OCI-LY1 (cell line): Measurements from ENCODE around the gene MX1.

Experiments
- H2AFZ ChIP-seq: fragments of 200-600 bp; sonication (generic), shearing (Covaris generic); 2 replicates; pipeline ENCODE4 v1.6.0; 2014; ENCODE audit warnings: antibody characterized with exemption, mild to moderate bottlenecking, low read length
- H3F3A ChIP-seq: fragments of 200-600 bp; sonication (generic), shearing (Covaris generic); 2 replicates; pipeline ENCODE4 v1.6.0; 2014; ENCODE audit warnings: mild to moderate bottlenecking, antibody characterized with exemption, low read length, moderate library complexity; ENCODE audit not compliant: insufficient read depth
- H3K27ac ChIP-seq: fragments of 200-600 bp; sonication (generic); 2 replicates; pipeline ENCODE4 v1.5.1; 2014; ENCODE audit warnings: low read length, mixed run types, mild to moderate bottlenecking, low read depth; ENCODE audit not compliant: poor library complexity, severe bottlenecking
- H3K27me3 ChIP-seq: fragments of 200-600 bp; sonication (generic); 2 replicates; pipeline ENCODE4 v1.6.0; 2014; ENCODE audit warnings: antibody characterized with exemption, mild to moderate bottlenecking, low read length, moderate library complexity; ENCODE audit not compliant: insufficient read depth
- H3K36me3 ChIP-seq: fragments of 200-600 bp; sonication (generic); 2 replicates; pipeline ENCODE4 v1.6.1; 2014; ENCODE audit warnings: mild to moderate bottlenecking, antibody characterized with exemption, low read length, moderate library complexity, mixed read lengths; ENCODE audit not compliant: insufficient read depth
- H3K4me1 ChIP-seq: fragments of 200-600 bp; sonication (generic); 2 replicates; pipeline ENCODE4 v1.5.1; 2014; ENCODE audit warnings: mild to moderate bottlenecking, low read length, moderate library complexity; ENCODE audit not compliant: insufficient read depth, severe bottlenecking
- H3K4me2 ChIP-seq: fragments of 200-600 bp; sonication (generic), shearing (Covaris generic); 2 replicates; pipeline ENCODE4 v1.6.1; 2014; ENCODE audit warnings: low read length
- H3K4me3 ChIP-seq: fragments of 200-600 bp; sonication (generic); 2 replicates; pipeline ENCODE4 v1.5.1; 2014; ENCODE audit warnings: low read length, low read depth, mild to moderate bottlenecking, mixed read lengths; ENCODE audit not compliant: poor library complexity, severe bottlenecking
- H3K79me2 ChIP-seq: fragments of 200-600 bp; shearing (Covaris generic); 2 replicates; pipeline ENCODE4 v1.6.1; 2016; ENCODE audit warnings: mixed run types, low read length, mixed read lengths; ENCODE audit not compliant: insufficient read depth
- H3K9ac ChIP-seq: fragments of 200-600 bp; sonication (generic), shearing (Covaris generic); 2 replicates; pipeline ENCODE4 v1.6.1; 2014; ENCODE audit warnings: mild to moderate bottlenecking, low read length, mixed read lengths
- H3K9me2 ChIP-seq: fragments of 200-600 bp; sonication (generic), shearing (Covaris generic); 2 replicates; pipeline ENCODE4 v1.6.1; 2014; ENCODE audit warnings: low read depth, mild to moderate bottlenecking, low read length, mixed read lengths
- H3K9me3 ChIP-seq: fragments of 200-600 bp; shearing (Covaris generic); 2 replicates; pipeline ENCODE4 v1.6.1; 2014; ENCODE audit warnings: low read length, mixed read lengths
- H4K20me1 ChIP-seq: fragments of 200-600 bp; sonication (generic), shearing (Covaris generic); 2 replicates; pipeline ENCODE4 v1.6.0; 2016; ENCODE audit warnings: mild to moderate bottlenecking, low read length; ENCODE audit not compliant: insufficient read depth
- EZH2 ChIP-seq: fragments of 200-600 bp; sonication (generic), shearing (Covaris generic); IDR thresholded peaks from 2 replicates; pipeline ENCODE4 v1.8.0; 2017; ENCODE audit warnings: borderline replicate concordance, mixed run types, mild to moderate bottlenecking, antibody characterized with exemption, low read length, moderate library complexity, mixed read lengths
- TF ChIP-seq, protein P1 (sequence below): fragments of 200-600 bp; sonication (generic), shearing (Covaris generic); IDR thresholded peaks from 2 replicates; pipeline ENCODE4 v1.5.1; 2017; ENCODE audit warnings: mild to moderate bottlenecking, antibody characterized with exemption, low read length, moderate library complexity, mixed read lengths

The MX1 gene

GRCh38 chr21:41398251-41398650 is 27.8 kb upstream of the MX1 start:
- H3K4me1 ChIP-seq = no peaks in the 10 kb centered on the region
- H3K27ac ChIP-seq = no peak overlapping the region
- no peak for TF ChIP-seq EZH2
- TF ChIP-seq, protein P1, sequence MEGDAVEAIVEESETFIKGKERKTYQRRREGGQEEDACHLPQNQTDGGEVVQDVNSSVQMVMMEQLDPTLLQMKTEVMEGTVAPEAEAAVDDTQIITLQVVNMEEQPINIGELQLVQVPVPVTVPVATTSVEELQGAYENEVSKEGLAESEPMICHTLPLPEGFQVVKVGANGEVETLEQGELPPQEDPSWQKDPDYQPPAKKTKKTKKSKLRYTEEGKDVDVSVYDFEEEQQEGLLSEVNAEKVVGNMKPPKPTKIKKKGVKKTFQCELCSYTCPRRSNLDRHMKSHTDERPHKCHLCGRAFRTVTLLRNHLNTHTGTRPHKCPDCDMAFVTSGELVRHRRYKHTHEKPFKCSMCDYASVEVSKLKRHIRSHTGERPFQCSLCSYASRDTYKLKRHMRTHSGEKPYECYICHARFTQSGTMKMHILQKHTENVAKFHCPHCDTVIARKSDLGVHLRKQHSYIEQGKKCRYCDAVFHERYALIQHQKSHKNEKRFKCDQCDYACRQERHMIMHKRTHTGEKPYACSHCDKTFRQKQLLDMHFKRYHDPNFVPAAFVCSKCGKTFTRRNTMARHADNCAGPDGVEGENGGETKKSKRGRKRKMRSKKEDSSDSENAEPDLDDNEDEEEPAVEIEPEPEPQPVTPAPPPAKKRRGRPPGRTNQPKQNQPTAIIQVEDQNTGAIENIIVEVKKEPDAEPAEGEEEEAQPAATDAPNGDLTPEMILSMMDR = no peak
- no peaks in the 10 kb centered on the region for H4K20me1 ChIP-seq
- no peaks in the 10 kb centered on the region for H3K27me3 ChIP-seq
- no peaks in the 10 kb centered on the region for H3K79me2 ChIP-seq
- H3K4me2 ChIP-seq = no peak overlapping the region
- H3K9ac ChIP-seq = no peak overlapping the region
- H3K9me3 ChIP-seq = no peaks in the 10 kb centered on the region
- no peaks in the 10 kb centered on the region for H3K9me2 ChIP-seq
- H3F3A ChIP-seq = no peaks in the 10 kb centered on the region
- H3K36me3 ChIP-seq = peaks cover 87% of the 10 kb centered on the region
- no peak overlapping the region for H2AFZ ChIP-seq
- H3K4me3 ChIP-seq = no peak overlapping the region

DNA sequence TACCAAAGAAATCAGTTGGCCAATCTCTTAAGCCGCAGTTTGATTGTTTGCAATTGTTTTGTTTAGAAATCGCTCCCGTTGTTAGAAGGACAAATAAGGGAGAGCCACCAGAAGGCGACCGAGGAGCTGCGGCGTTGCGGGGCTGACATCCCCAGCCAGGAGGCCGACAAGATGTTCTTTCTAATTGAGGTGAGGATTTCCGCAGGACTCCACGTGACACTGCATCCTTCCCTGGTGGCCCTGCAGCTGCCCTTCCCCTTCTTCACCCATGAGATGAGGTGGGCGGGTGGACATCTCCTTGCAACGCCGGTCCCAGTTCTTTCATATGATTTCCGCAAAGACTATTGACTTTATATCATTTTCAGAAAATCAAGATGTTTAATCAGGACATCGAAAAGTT is 27.2 kb upstream of the MX1 start:
- no peaks in the 10 kb centered on the region for H3K79me2 ChIP-seq
- H3K27ac ChIP-seq = no peak overlapping the region

DNA sequence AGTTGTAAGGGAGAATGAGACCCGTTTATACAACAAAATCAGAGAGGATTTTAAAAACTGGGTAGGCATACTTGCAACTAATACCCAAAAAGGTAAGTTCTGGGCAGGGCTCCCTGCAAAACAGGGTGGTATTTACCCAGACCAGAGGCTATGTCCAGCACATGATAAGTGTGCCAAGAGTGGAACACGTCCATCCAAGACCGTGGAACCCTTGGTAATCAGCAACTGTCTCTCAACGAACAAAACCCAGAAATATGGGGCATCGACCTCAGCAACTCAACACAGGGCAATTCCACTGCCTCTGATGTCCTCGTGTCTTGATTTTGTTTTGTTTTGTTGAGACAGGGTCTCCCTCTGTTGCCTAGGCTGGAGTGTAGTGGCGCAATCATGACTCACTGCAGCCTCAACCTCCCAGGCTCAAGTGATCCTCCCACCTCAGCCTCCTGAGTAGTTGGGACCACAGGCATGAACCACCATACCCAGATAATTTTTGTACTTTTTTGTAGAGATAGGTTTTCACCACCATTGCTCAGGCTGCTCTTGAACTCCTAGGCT is 26.7 kb upstream of the MX1 start:
- Histone ChIP-seq H3F3A (no peaks in the 10 kb centered on the region), H3K4me1 (no peaks in the 10 kb centered on the region), H3K9ac (no peak overlapping the region), H3K9me2 (no peaks in the 10 kb centered on the region), H3K4me3 (no peak overlapping the region), H3K4me2 (no peak overlapping the region), H2AFZ (no peak overlapping the region), H3K36me3 (peaks cover 92% of the 10 kb centered on the region), H3K27ac (no peak overlapping the region), H3K79me2 (no peaks in the 10 kb centered on the region), H3K27me3 (no peaks in the 10 kb centered on the region), H3K9me3 (no peaks in the 10 kb centered on the region), H4K20me1 (no peaks in the 10 kb centered on the region)
- TF ChIP-seq, protein P1 = no peak
- no peak for TF ChIP-seq EZH2

More for the DNA sequence above, 27.2 kb upstream of the MX1 start:
- no peak overlapping the region for H2AFZ ChIP-seq
- H3K4me3 ChIP-seq = no peak overlapping the region
- TF ChIP-seq EZH2 = no peak
- TF ChIP-seq, protein P1 = no peak
- no peaks in the 10 kb centered on the region for H3K4me1 ChIP-seq
- peaks cover 88% of the 10 kb centered on the region for H3K36me3 ChIP-seq
- H3K27me3 ChIP-seq = no peaks in the 10 kb centered on the region
- H3K9me3 ChIP-seq = no peaks in the 10 kb centered on the region
- H4K20me1 ChIP-seq = no peaks in the 10 kb centered on the region
- H3K9me2 ChIP-seq = no peaks in the 10 kb centered on the region
- no peaks in the 10 kb centered on the region for H3F3A ChIP-seq
- H3K4me2 ChIP-seq = no peak overlapping the region
- no peak overlapping the region for H3K9ac ChIP-seq
